ENCODE data around the gene WDR49.

Gene WDR49

DNA sequence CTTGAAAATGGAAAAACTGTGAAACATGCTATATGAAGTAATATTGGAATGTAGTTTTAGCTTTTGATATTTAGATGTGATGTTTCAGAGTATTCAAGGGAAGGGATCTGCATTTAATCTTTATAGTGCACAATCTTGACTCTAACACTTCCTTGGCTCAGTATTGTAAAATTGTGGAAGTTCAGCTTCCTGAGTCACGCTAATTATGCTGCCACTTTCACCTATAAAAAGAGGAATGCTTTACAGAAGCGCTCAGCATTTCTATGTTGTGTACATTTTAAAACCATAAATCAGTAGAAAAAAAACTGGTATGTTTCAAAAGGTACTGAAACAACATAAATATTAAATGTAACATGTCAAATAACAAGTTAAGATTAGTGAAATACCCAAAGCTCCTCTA is 212.5 kb downstream of the WDR49 start:
- TF ChIP-seq, protein P1, sequence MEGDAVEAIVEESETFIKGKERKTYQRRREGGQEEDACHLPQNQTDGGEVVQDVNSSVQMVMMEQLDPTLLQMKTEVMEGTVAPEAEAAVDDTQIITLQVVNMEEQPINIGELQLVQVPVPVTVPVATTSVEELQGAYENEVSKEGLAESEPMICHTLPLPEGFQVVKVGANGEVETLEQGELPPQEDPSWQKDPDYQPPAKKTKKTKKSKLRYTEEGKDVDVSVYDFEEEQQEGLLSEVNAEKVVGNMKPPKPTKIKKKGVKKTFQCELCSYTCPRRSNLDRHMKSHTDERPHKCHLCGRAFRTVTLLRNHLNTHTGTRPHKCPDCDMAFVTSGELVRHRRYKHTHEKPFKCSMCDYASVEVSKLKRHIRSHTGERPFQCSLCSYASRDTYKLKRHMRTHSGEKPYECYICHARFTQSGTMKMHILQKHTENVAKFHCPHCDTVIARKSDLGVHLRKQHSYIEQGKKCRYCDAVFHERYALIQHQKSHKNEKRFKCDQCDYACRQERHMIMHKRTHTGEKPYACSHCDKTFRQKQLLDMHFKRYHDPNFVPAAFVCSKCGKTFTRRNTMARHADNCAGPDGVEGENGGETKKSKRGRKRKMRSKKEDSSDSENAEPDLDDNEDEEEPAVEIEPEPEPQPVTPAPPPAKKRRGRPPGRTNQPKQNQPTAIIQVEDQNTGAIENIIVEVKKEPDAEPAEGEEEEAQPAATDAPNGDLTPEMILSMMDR (IDR thresholded peaks at IDR 0.05), result no peak
- Histone ChIP-seq H3K27ac (no peak overlapping the region), H3K4me3 (no peak overlapping the region)
- no peak for DNase-seq (ENCODE audit: low spot score)

DNA sequence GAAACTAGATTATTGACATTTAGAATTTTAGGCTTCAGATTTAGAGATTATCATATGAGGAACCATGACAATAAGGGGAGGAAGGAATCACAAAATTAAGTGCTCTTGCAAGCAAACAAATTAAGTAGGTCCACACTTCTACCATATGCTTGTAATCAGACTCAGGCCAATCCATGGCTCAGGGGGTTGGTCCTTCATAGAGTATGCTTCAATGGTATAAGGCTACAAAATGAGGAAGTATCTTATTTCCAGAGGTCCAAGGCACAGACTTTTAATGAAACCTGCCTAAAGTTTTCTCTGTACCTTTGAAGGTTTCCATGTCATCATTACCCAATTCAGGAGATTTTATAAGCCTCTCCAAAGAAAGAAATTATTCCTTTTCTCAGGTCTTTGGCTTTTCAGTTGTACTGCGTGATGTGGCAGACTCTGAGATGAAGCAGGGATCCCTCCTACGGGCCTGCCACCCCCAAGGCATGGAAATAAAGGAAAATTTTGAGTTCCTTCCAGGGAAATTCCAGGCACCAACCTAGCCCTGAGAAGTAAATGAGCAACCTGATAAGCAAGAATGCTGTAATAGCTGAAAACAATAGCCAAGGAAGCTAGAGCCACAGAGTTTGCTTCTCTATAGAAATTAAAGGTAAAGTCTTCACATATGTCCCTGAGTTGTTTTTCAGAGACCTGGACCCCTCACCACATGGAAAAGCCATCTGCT is 216.2 kb downstream of the WDR49 start:
- Histone ChIP-seq H3K4me3 (no peak overlapping the region), H3K27ac (no peak overlapping the region)
- TF ChIP-seq, protein P1 (IDR thresholded peaks at IDR 0.05), result no peak
- DNase-seq (ENCODE audit: low spot score), result no peak

All from coronary artery (tissue), 2 donors.